SK-N-SH (cell line): ENCODE data around the gene PES1. TPM values are rescaled to one million over a fixed set of nuclear protein-coding genes. Genes with fewer than 3 reads are reported as not detected.

ENCODE experiments used
- CTCF ChIA-PET: fragments of 300-600, 350-600 bp; formaldehyde crosslinking; extraction: SDS; loops from one replicate; lab custom pipeline; 2021; lab: Yijun Ruan, JAX
- POLR2A ChIA-PET: fragments of 350-600 bp; sonication (Branson Sonifier 250); formaldehyde crosslinking; extraction: SDS; loops from one replicate; lab custom pipeline; 2020; ENCODE audit warnings: antibody characterized with exemption, inconsistent platforms; lab: Yijun Ruan, JAX
- DNase-seq: peaks from one replicate; pipeline ENCODE4 v3.0.0; 2012
- H2AFZ ChIP-seq: fragments of 200-600 bp; sonication (generic); 2 replicates; pipeline ENCODE4 v1.8.1; 2016; ENCODE audit warnings: antibody characterized with exemption, mild to moderate bottlenecking, low read depth
- H3F3A ChIP-seq: fragments of 200-600 bp; sonication (generic); replicated peaks from 2 replicates; pipeline ENCODE3; 2016; ENCODE audit warnings: antibody characterized with exemption, mild to moderate bottlenecking; ENCODE audit not compliant: insufficient read depth
- H3K27ac ChIP-seq, 2 experiments: fragments of 200-500 bp in 1 of 2; fragments of 200-600 bp in 1 of 2; sonication (Bioruptor generic) in 1 of 2; sonication (generic), shearing (Covaris generic) in 1 of 2; 2 replicates each; pipeline versions ENCODE4 v1.5.1 to v1.6.1; 2014 to 2016; ENCODE audit warnings: low read depth in 2 of 2, inconsistent platforms in 1 of 2, low read length in 1 of 2, mild to moderate bottlenecking in 1 of 2, mixed read lengths in 1 of 2
- H3K27me3 ChIP-seq: fragments of 200-600 bp; sonication (generic), shearing (Covaris generic); 2 replicates; pipeline ENCODE4 v1.6.1; 2016; ENCODE audit warnings: mixed run types; ENCODE audit not compliant: insufficient read depth
- H3K36me3 ChIP-seq, 2 experiments: fragments of 200-500 bp in 1 of 2; fragments of 200-600 bp in 1 of 2; sonication (Bioruptor generic) in 1 of 2; sonication (generic) in 1 of 2; replicated peaks in 1 of 2; 2 replicates each; pipeline versions ENCODE3 to v1.5.1; 2014 to 2016; ENCODE audit warnings: low read length in 1 of 2, mild to moderate bottlenecking in 1 of 2; ENCODE audit not compliant: insufficient read depth in 2 of 2, control insufficient read depth in 1 of 2
- H3K4me1 ChIP-seq, 2 experiments: fragments of 200-500 bp in 1 of 2; fragments of 200-600 bp in 1 of 2; sonication (Bioruptor generic) in 1 of 2; sonication (generic), shearing (Covaris generic) in 1 of 2; 2 replicates each; pipeline versions ENCODE4 v1.5.1 to v1.6.1; 2014 to 2016; ENCODE audit warnings: low read depth in 1 of 2, low read length in 1 of 2, mixed run types in 1 of 2; ENCODE audit not compliant: insufficient read depth in 2 of 2, control insufficient read depth in 1 of 2
- H3K4me2 ChIP-seq: fragments of 200-600 bp; sonication (generic), shearing (Covaris generic); 2 replicates; pipeline ENCODE4 v1.6.1; 2017; ENCODE audit warnings: mixed run types
- H3K4me3 ChIP-seq, 2 experiments: fragments of 200-500 bp in 1 of 2; fragments of 200-600 bp in 1 of 2; sonication (Bioruptor generic) in 1 of 2; sonication (generic), shearing (Covaris generic) in 1 of 2; 2 replicates each; pipeline versions ENCODE4 v1.5.1 to v1.8.1; 2014 to 2016; ENCODE audit warnings: low read depth in 2 of 2, inconsistent platforms in 1 of 2, low read length in 1 of 2, mild to moderate bottlenecking in 1 of 2, mixed read lengths in 1 of 2, moderate library complexity in 1 of 2
- H3K79me2 ChIP-seq: fragments of 200-600 bp; sonication (generic); 2 replicates; pipeline ENCODE4 v1.8.1; 2017; ENCODE audit warnings: mild to moderate bottlenecking; ENCODE audit not compliant: insufficient read depth
- H3K9ac ChIP-seq: fragments of 200-600 bp; sonication (generic); 2 replicates; pipeline ENCODE4 v1.6.1; 2017; ENCODE audit warnings: mixed run types
- H3K9me2 ChIP-seq: fragments of 200-600 bp; sonication (generic); 2 replicates; pipeline ENCODE4 v1.6.1; 2017; ENCODE audit warnings: mixed run types
- H3K9me3 ChIP-seq: fragments of 200-600 bp; sonication (generic); 2 replicates; pipeline ENCODE4 v1.6.1; 2017; ENCODE audit warnings: mixed run types, mild to moderate bottlenecking, moderate library complexity
- H4K20me1 ChIP-seq: fragments of 200-600 bp; sonication (generic); 2 replicates; pipeline ENCODE4 v1.6.1; 2017; ENCODE audit warnings: mild to moderate bottlenecking, mixed run types; ENCODE audit not compliant: insufficient read depth
- CHD2 ChIP-seq: fragments of 150-350 bp; IDR thresholded peaks from 2 replicates; pipeline ENCODE4 v1.6.1; 2018; ENCODE audit warnings: low read length; ENCODE audit not compliant: partially characterized antibody
- ELF1 ChIP-seq: IDR thresholded peaks from 2 replicates; pipeline ENCODE4 v1.4.0; 2012
- EZH2phosphoT487 ChIP-seq: fragments of 200-600 bp; sonication (generic); IDR thresholded peaks from 2 replicates; pipeline ENCODE4 v1.6.1; 2017; ENCODE audit warnings: low read depth, mixed run types, mild to moderate bottlenecking, antibody characterized with exemption, moderate library complexity, borderline replicate concordance
- FOSL2 ChIP-seq: IDR thresholded peaks from 2 replicates; pipeline ENCODE4 v1.4.0; 2012; ENCODE audit warnings: low read depth, mild to moderate bottlenecking, moderate library complexity, borderline replicate concordance
- FOXM1 ChIP-seq: IDR thresholded peaks from 2 replicates; pipeline ENCODE4 v1.4.0; 2012; ENCODE audit warnings: low read depth, mild to moderate bottlenecking
- MAX ChIP-seq: IDR thresholded peaks from 2 replicates; pipeline ENCODE4 v1.4.0; 2012; ENCODE audit warnings: low read depth
- MXI1 ChIP-seq: IDR thresholded peaks from 2 replicates; pipeline ENCODE4 v1.6.1; 2012; ENCODE audit warnings: mild to moderate bottlenecking, low read depth, low read length, improper control_type of control experiment
- RAD21 ChIP-seq: IDR thresholded peaks from 2 replicates; pipeline ENCODE4 v1.6.1; 2012; ENCODE audit warnings: mild to moderate bottlenecking, low read length
- REST ChIP-seq: IDR thresholded peaks from 2 replicates; pipeline ENCODE4 v1.6.1; 2012; ENCODE audit warnings: mild to moderate bottlenecking, low read depth, low read length, moderate library complexity
- SIN3A ChIP-seq: IDR thresholded peaks from 2 replicates; pipeline ENCODE4 v1.6.1; 2012; ENCODE audit warnings: low read depth, mild to moderate bottlenecking, low read length, moderate library complexity, borderline replicate concordance
- TAF1 ChIP-seq: IDR thresholded peaks from 2 replicates; pipeline ENCODE4 v1.6.1; 2012; ENCODE audit warnings: low read depth, mild to moderate bottlenecking, low read length, moderate library complexity, borderline replicate concordance
- USF1 ChIP-seq: IDR thresholded peaks from 2 replicates; pipeline ENCODE4 v1.4.0; 2012; ENCODE audit warnings: low read depth, borderline replicate concordance
- USF2 ChIP-seq: fragments of 150-350 bp; IDR thresholded peaks from 2 replicates; pipeline ENCODE4 v1.6.1; 2017; ENCODE audit warnings: antibody characterized with exemption, low read length, low read depth, borderline replicate concordance
- ZBTB33 ChIP-seq: IDR thresholded peaks from 2 replicates; pipeline ENCODE4 v1.4.0; 2012; ENCODE audit warnings: low read depth, borderline replicate concordance
- WGBS: methylation state at CpG from one replicate; pipeline ENCODE4 v1.1.6; 2017; ENCODE audit warnings: low lambda C conversion rate; 5-methylcytosine and 5-hydroxymethylcytosine counted together
- polyA plus RNA-seq, 3 experiments: library from polyadenylated mRNA; depleted of rRNA; stranded (reverse); fragments of >200 nt; gene quantifications; 2 replicates each; pipeline ENCODE4 v1.2.3, GENCODE V29; 2012

The PES1 gene
- polyA plus RNA-seq, 1 of the 3 experiments (the other 2 are of a cell fraction): 109 TPM

GRCh38 chr22:30586414-30586813, 5.3 kb downstream of the PES1 start (continued):
- no peak for TF ChIP-seq REST
- TF ChIP-seq ELF1: no peak
- TF ChIP-seq MXI1: no peak
- TF ChIP-seq TAF1: no peak

- H3K9me3 ChIP-seq: no peaks in the 10 kb centered on the region
- TF ChIP-seq MAX (no peak), USF1 (no peak), FOSL2 (no peak)
- TF ChIP-seq, all 33 proteins: peak for 0
- Histone ChIP-seq H3K27ac (no peak overlapping the region), H2AFZ (no peak overlapping the region), H3K9ac (no peak overlapping the region), H3K4me2 (no peak overlapping the region), H3K36me3 (peaks cover 35 to 93% of the 10 kb centered on the region in 2 experiments), H3F3A (peaks cover 3% of the 10 kb centered on the region), H3K27me3 (no peaks in the 10 kb centered on the region), H3K9me2 (no peaks in the 10 kb centered on the region), H3K4me1 (no peaks in the 10 kb centered on the region), H4K20me1 (peaks cover 5% of the 10 kb centered on the region; the same call in 1 of the 2 replicates), H3K4me3 (no peak overlapping the region), H3K79me2 (peaks cover 21% of the 10 kb centered on the region)
- DNase-seq: no peak
- CTCF ChIA-PET: no interaction called here
- 91% methylated on average over 12 of the region's 15 CpGs for WGBS
- POLR2A ChIA-PET: no interaction called here
Measured at GRCh38 chr22:30584441-30584840, 7.3 kb downstream of the PES1 start.

GRCh38 chr22:30582788-30583545, 8.7 kb downstream of the PES1 start:
- H3K36me3 ChIP-seq: peaks cover 26 to 97% of the 10 kb centered on the region in 2 experiments
- peaks cover 3% of the 10 kb centered on the region for H3F3A ChIP-seq
- WGBS: 92% methylated on average over 10 of the region's 13 CpGs
- ChIA-PET CTCF (interaction anchor here (0.8 kb wide), 1 partner anchor 18 kb away, joined by 3 read pairs; no protein-coding TSS in a partner anchor), POLR2A (no interaction called here)
- no peak overlapping the region for H2AFZ ChIP-seq
- H3K27me3 ChIP-seq: no peaks in the 10 kb centered on the region
- H3K79me2 ChIP-seq: peaks cover 6% of the 10 kb centered on the region
- no peaks in the 10 kb centered on the region for H3K4me1 ChIP-seq
- no peaks in the 10 kb centered on the region for H4K20me1 ChIP-seq
- H3K9me3 ChIP-seq: no peaks in the 10 kb centered on the region
- no peaks in the 10 kb centered on the region for H3K9me2 ChIP-seq
- H3K4me3 ChIP-seq: no peak overlapping the region
- H3K27ac ChIP-seq: no peak overlapping the region
- no peak overlapping the region for H3K9ac ChIP-seq
- H3K4me2 ChIP-seq: no peak overlapping the region
- no peak for DNase-seq
- TF ChIP-seq SIN3A (no peak), USF2 (no peak), RAD21 (no peak), CHD2 (no peak), EZH2phosphoT487 (no peak), ZBTB33 (no peak), FOXM1 (no peak), TAF1 (no peak)
